Epidermal melanocyte (primary cell): ENCODE measurements around the gene PUS3.
"Not testable (repeated sequence)": the region's sequence is repeated elsewhere in the genome, so short reads cannot be mapped to it uniquely, and the experiment has no call there.

ENCODE experiments used
- DNase-seq: peaks from one replicate; pipeline ENCODE4 v3.0.0; 2011; ENCODE audit warnings: low spot score; ENCODE audit not compliant: insufficient read length

PUS3 gene

DNA sequence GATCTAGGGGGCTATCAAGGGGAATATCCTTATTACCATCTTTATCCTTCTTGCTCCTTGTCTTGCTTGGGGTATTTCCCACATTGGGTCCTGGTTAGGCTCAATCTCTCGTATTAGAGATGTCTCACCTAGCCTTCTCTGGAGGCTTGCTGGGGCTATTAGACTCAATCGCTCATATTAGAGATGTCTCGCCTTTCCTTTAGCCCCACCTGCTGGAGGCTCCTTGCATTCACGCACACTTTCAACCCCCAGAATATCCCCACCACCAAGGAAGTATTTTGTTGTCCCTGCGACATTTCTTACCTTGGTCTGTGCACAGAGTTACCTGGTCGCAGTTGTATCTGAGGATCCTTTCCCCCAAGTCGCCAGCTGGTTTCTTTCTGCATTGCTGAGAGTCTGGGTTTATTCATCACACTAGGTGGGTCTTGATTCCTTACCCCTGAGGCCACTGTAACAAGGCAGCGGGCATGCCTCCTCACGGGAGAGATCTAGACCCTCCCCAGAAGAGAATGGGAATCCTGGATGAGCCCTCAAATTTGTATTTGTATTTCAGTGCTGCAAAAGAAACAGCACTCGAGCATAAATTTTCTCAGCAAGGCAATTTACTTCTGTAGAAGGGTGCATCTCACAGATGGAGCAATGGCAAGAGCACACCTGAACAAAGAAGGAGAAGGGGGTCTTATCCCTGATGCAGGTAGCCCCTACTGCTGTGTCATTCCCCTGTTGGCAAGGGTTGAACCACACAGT is 31.4 kb downstream of the PUS3 start:
- peak; percentile 21 for DNase-seq

- DNase-seq, result no peak
Observed at GRCh38 chr11:125869521-125869920, 33.5 kb downstream of the PUS3 start.

- DNase-seq, result not testable (repeated sequence)
Observed at GRCh38 chr11:125865354-125865753, 37.7 kb downstream of the PUS3 start.

GRCh38 chr11:125862786-125863185 is 40.2 kb downstream of the PUS3 start:
- not testable (repeated sequence) for DNase-seq

- DNase-seq, result not testable (repeated sequence)
Observed at GRCh38 chr11:125857670-125858069, 45.3 kb downstream of the PUS3 start.

GRCh38 chr11:125846188-125846587 is 56.8 kb downstream of the PUS3 start:
- no peak for DNase-seq
